Adrenal gland (tissue), 5 donors: ENCODE results near the gene MFAP5.

Source experiments
- POLR2A ChIP-seq, 2 donors: fragments of 450-650 bp; IDR thresholded peaks; one replicate each; pipeline ENCODE4 v1.6.1; 2017; ENCODE audit warnings: antibody characterized with exemption in 2 of 2, mild to moderate bottlenecking in 2 of 2, moderate library complexity in 1 of 2
- TF ChIP-seq, protein P1 (sequence below), 6 experiments: fragments of 450-650 bp in 4 of 6; fragments of 200-600 bp in 2 of 6; sonication (generic) in 1 of 6; IDR thresholded peaks; 1 replicate in 5 of 6; 2 replicates in 1 of 6; pipeline versions ENCODE4 v1.5.1 to v1.8.0; 2016 to 2021; ENCODE audit warnings: antibody characterized with exemption in 6 of 6, mild to moderate bottlenecking in 2 of 6, moderate library complexity in 1 of 6
- donor health status: DM: no; HTN: no; CAD: no.

DNA sequence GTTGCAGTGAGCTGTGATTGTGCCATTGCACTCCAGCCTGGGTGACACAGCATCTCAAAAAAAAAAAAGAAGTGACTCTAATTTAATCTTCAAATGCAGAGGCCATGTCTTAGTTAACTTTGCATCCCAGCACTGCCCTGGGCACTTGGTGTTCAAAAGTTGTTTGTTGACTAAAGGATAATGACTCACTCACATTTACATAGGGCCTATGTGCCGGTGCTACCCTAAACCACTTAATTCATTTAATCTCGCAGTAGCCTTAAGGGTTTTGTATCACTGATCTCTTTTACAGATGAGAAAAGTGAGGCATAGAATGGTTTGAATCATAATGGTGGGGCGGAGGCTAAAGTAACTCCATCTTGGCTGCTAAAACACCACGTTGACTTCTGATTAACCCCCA lies 23.7 kb downstream of the MFAP5 start:
- no peak for TF ChIP-seq POLR2A (IDR thresholded peaks at IDR 0.05)
- TF ChIP-seq, protein P1, sequence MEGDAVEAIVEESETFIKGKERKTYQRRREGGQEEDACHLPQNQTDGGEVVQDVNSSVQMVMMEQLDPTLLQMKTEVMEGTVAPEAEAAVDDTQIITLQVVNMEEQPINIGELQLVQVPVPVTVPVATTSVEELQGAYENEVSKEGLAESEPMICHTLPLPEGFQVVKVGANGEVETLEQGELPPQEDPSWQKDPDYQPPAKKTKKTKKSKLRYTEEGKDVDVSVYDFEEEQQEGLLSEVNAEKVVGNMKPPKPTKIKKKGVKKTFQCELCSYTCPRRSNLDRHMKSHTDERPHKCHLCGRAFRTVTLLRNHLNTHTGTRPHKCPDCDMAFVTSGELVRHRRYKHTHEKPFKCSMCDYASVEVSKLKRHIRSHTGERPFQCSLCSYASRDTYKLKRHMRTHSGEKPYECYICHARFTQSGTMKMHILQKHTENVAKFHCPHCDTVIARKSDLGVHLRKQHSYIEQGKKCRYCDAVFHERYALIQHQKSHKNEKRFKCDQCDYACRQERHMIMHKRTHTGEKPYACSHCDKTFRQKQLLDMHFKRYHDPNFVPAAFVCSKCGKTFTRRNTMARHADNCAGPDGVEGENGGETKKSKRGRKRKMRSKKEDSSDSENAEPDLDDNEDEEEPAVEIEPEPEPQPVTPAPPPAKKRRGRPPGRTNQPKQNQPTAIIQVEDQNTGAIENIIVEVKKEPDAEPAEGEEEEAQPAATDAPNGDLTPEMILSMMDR (IDR thresholded peaks at IDR 0.05) = no peak
